ENCODE data around the gene GRAMD2A.

GRCh38 chr15:72229947-72230196, 32.3 kb upstream of the GRAMD2A start:
- TF ChIP-seq CTCF (IDR thresholded peaks at IDR 0.05) (peak in 1 of 4 experiments; percentile 31), POLR2A (IDR thresholded peaks at IDR 0.05) (no peak), POLR2AphosphoS5 (IDR thresholded peaks at IDR 0.05) (no peak), EP300 (IDR thresholded peaks at IDR 0.05) (no peak)
